Lung (tissue), 12 donors: ENCODE measurements around the gene KRT40. TPM values are rescaled to one million over a fixed set of nuclear protein-coding genes. Genes with fewer than 3 reads are reported as not detected.
A peak's percentile ranks its signal among the peaks of the same experiment; 100 is the strongest.

Experiments
- ATAC-seq: fragments of 200-7000 bp; cut with Tn5 transposase; one replicate; pipeline ENCODE4 v1.9.1; 2020; ENCODE audit warnings: moderate number of reproducible peaks; ENCODE audit not compliant: insufficient read depth, low FRiP score
- DNase-seq, 3 donors: peaks; one replicate each; pipeline ENCODE4 v3.0.0-alpha.2; 2013 to 2017
- H3K27ac ChIP-seq, 2 donors: one replicate each; pipeline ENCODE4 v1.5.1; 2013; ENCODE audit warnings: mild to moderate bottlenecking in 2 of 2, moderate library complexity in 2 of 2, control low read depth in 1 of 2, inconsistent platforms in 1 of 2, low read depth in 1 of 2, low read length in 1 of 2
- H3K27me3 ChIP-seq, 3 donors: one replicate each; pipeline ENCODE4 v1.5.1; 2013; ENCODE audit warnings: low read length in 2 of 3; ENCODE audit not compliant: control insufficient read depth in 3 of 3, insufficient read depth in 3 of 3
- H3K36me3 ChIP-seq, 4 donors: one replicate each; pipeline ENCODE4 v1.5.1; 2013; ENCODE audit warnings: low read length in 4 of 4, mild to moderate bottlenecking in 1 of 4, moderate library complexity in 1 of 4; ENCODE audit not compliant: control insufficient read depth in 4 of 4, insufficient read depth in 4 of 4
- H3K4me1 ChIP-seq, 5 donors: one replicate each; pipeline ENCODE4 v1.5.1; 2013; ENCODE audit warnings: low read length in 5 of 5, mild to moderate bottlenecking in 2 of 5, moderate library complexity in 1 of 5; ENCODE audit not compliant: control insufficient read depth in 5 of 5, insufficient read depth in 5 of 5
- H3K4me3 ChIP-seq: one replicate; pipeline ENCODE4 v1.5.1; 2013; ENCODE audit warnings: mild to moderate bottlenecking, control low read depth, moderate library complexity
- H3K9ac ChIP-seq, 2 donors: one replicate each; pipeline ENCODE4 v1.5.1; 2013; ENCODE audit warnings: low read length in 2 of 2, control low read depth in 1 of 2; ENCODE audit not compliant: insufficient read depth in 1 of 2
- H3K9me3 ChIP-seq, 4 donors: one replicate each; pipeline ENCODE4 v1.5.1; 2013; ENCODE audit warnings: low read length in 3 of 4, mild to moderate bottlenecking in 1 of 4, moderate library complexity in 1 of 4; ENCODE audit not compliant: control insufficient read depth in 4 of 4, insufficient read depth in 3 of 4
- CTCF ChIP-seq: IDR thresholded peaks from 2 replicates; pipeline ENCODE4 v1.5.1; 2012; ENCODE audit warnings: mild to moderate bottlenecking; ENCODE audit errors: control extremely low read depth, extremely low read depth
- WGBS, 2 donors: extraction: QIAGEN DNeasy Blood & Tissue Kit; methylation state at CpG; one replicate each; pipeline ENCODE4 v1.1.7; 2013; 5-methylcytosine and 5-hydroxymethylcytosine counted together
- polyA plus RNA-seq, 2 donors: library from polyadenylated mRNA; stranded (reverse); fragments of 200-250 nt; gene quantifications; one replicate each; pipeline ENCODE4 v1.2.1, GENCODE V29; 2013
- total RNA-seq, 2 donors: library from RNA; depleted of rRNA in 1 of 2; stranded (reverse); fragments of >200 nt in 1 of 2; gene quantifications; one replicate each; pipeline ENCODE4 v1.2.1, GENCODE V29; 2014 to 2021
- donor health status: control.
- donor health status: control.
- donor health status: Bipolar disorder and iron deficiency.
- donor health status: healthy.
- donor health status: DM: yes; HTN: yes; CAD: no.

KRT40 gene
- total and polyA plus RNA-seq, 4 donors: 0.09 to 0.31 TPM; not detected in 2

GRCh38 chr17:40949418-40949817 is 34.7 kb downstream of the KRT40 start:
- no peak for ATAC-seq
- H3K36me3 ChIP-seq: no peaks in the 10 kb centered on the region
- no peak for TF ChIP-seq CTCF
- no peak overlapping the region for H3K27ac ChIP-seq
- H3K4me3 ChIP-seq: no peak overlapping the region
- no peak overlapping the region for H3K9ac ChIP-seq
- H3K27me3 ChIP-seq: peaks cover 0 to 19% (median 11%) of the 10 kb centered on the region in 3 donors
- H3K9me3 ChIP-seq: no peaks in the 10 kb centered on the region
- peak; percentile 43 to 74 (median 56) for DNase-seq
- WGBS, 2 donors: 32 to 43% methylated on average over 10 of the region's 10 CpGs
- peaks cover 0 to 8% (median 0%) of the 10 kb centered on the region in 5 donors for H3K4me1 ChIP-seq

GRCh38 chr17:40947929-40948328 is 36.2 kb downstream of the KRT40 start:
- no peak for TF ChIP-seq CTCF
- no peaks in the 10 kb centered on the region for H3K9me3 ChIP-seq
- H3K4me3 ChIP-seq: no peak overlapping the region
- H3K9ac ChIP-seq: no peak overlapping the region
- H3K4me1 ChIP-seq: peaks cover 0 to 8% (median 0%) of the 10 kb centered on the region in 5 donors
- ATAC-seq (no peak), DNase-seq (no peak)
- no peaks in the 10 kb centered on the region for H3K36me3 ChIP-seq
- peaks cover 0 to 17% (median 11%) of the 10 kb centered on the region in 3 donors for H3K27me3 ChIP-seq
- 70 to 88% methylated on average over 2 of the region's 2 CpGs for WGBS, 2 donors
- H3K27ac ChIP-seq: no peak overlapping the region

- Histone ChIP-seq H3K27ac (no peak overlapping the region), H3K9me3 (no peaks in the 10 kb centered on the region), H3K27me3 (peaks cover 0 to 14% (median 11%) of the 10 kb centered on the region in 3 donors), H3K4me3 (no peak overlapping the region), H3K36me3 (no peaks in the 10 kb centered on the region), H3K9ac (no peak overlapping the region), H3K4me1 (peaks cover 0 to 6% (median 0%) of the 10 kb centered on the region in 5 donors)
- no peak for TF ChIP-seq CTCF
- no peak for DNase-seq
- WGBS, 2 donors: 82 to 86% methylated on average over 6 of the region's 6 CpGs
- no peak for ATAC-seq
Observed at GRCh38 chr17:40945414-40945813, 38.7 kb downstream of the KRT40 start.

GRCh38 chr17:40944531-40944930 is 39.6 kb downstream of the KRT40 start:
- Histone ChIP-seq H3K4me3 (no peak overlapping the region), H3K4me1 (peaks cover 0 to 5% (median 0%) of the 10 kb centered on the region in 5 donors), H3K27ac (no peak overlapping the region), H3K36me3 (no peaks in the 10 kb centered on the region), H3K27me3 (peaks cover 0 to 10% (median 9%) of the 10 kb centered on the region in 3 donors), H3K9ac (no peak overlapping the region), H3K9me3 (no peaks in the 10 kb centered on the region)
- TF ChIP-seq CTCF: no peak
- DNase-seq (no peak), ATAC-seq (no peak)
- 51 to 53% methylated on average over 1 of the region's 1 CpG for WGBS, 2 donors
